LNCAP (cell line): ENCODE measurements around the gene RHOF.

Experiments used
- CTCF ChIP-seq: fragments of 450-650 bp; IDR thresholded peaks from 2 replicates; pipeline ENCODE4 v1.5.1; 2017; ENCODE audit warnings: mild to moderate bottlenecking

The RHOF gene

GRCh38 chr12:121802485-121802842 lies 9.0 kb upstream of the RHOF start:
- TF ChIP-seq CTCF: no peak

- no peak for TF ChIP-seq CTCF
Observed at GRCh38 chr12:121801595-121802484, 8.4 kb upstream of the RHOF start.

- no peak for TF ChIP-seq CTCF
Observed at GRCh38 chr12:121800694-121801594, 7.5 kb upstream of the RHOF start.

- TF ChIP-seq CTCF: no peak
Observed at GRCh38 chr12:121799842-121800693, 6.6 kb upstream of the RHOF start.

GRCh38 chr12:121799156-121799841 lies 5.8 kb upstream of the RHOF start:
- TF ChIP-seq CTCF: no peak

- TF ChIP-seq CTCF: no peak
Observed at GRCh38 chr12:121798787-121799155, 5.3 kb upstream of the RHOF start.
